IMR-90 (cell line): ENCODE data around the gene CD151. TPM values are rescaled to one million over a fixed set of nuclear protein-coding genes. Genes with fewer than 3 reads are reported as not detected.

ENCODE experiments used
- ATAC-seq: fragments of 200-7000 bp; cut with Tn5 transposase; 2 replicates; pipeline ENCODE4 v1.9.1; 2020; ENCODE audit warnings: low read depth, mild to moderate bottlenecking, moderate library complexity
- BruUV-seq: library from RNA; stranded (reverse); fragments of 400-500 nt; replicated peaks from 2 replicates; lab custom pipeline; 2021; lab: Mats Ljungman, UMichigan
- CTCF ChIA-PET: fragments of 300-600 bp; formaldehyde crosslinking; extraction: SDS; loops from one replicate; lab custom pipeline; 2021; ENCODE audit warnings: antibody characterized with exemption; lab: Yijun Ruan, JAX
- POLR2A ChIA-PET: fragments of 300-600 bp; sonication (Branson Sonifier 250); formaldehyde crosslinking; loops from one replicate; lab custom pipeline; 2022; ENCODE audit warnings: antibody characterized with exemption; ENCODE audit not compliant: unreplicated experiment; lab: Charles Lee
- DNase-seq: peaks from one replicate; pipeline ENCODE4 v3.0.0; 2013
- H2AFZ ChIP-seq: replicated peaks from 2 replicates; pipeline ENCODE3; 2013; ENCODE audit warnings: low read length, mild to moderate bottlenecking; ENCODE audit not compliant: poor library complexity
- H2AK5ac ChIP-seq: 2 replicates; pipeline ENCODE4 v1.6.1; 2013; ENCODE audit warnings: low read depth, low read length, inconsistent platforms
- H2AK9ac ChIP-seq: replicated peaks from 2 replicates; pipeline ENCODE3; 2013; ENCODE audit warnings: mild to moderate bottlenecking, low read depth, low read length, moderate library complexity; ENCODE audit not compliant: poor library complexity
- H2BK120ac ChIP-seq: 2 replicates; pipeline ENCODE4 v1.6.1; 2013; ENCODE audit warnings: low read depth, low read length, inconsistent platforms
- H2BK15ac ChIP-seq: 3 replicates; pipeline ENCODE4 v1.6.1; 2013; ENCODE audit warnings: low read depth, low read length, inconsistent platforms
- H2BK20ac ChIP-seq: 2 replicates; pipeline ENCODE4 v1.6.1; 2013; ENCODE audit warnings: low read depth, mild to moderate bottlenecking, inconsistent platforms, low read length, moderate library complexity
- H2BK5ac ChIP-seq: 2 replicates; pipeline ENCODE4 v1.6.1; 2013; ENCODE audit warnings: mild to moderate bottlenecking, low read depth, low read length, inconsistent platforms; ENCODE audit not compliant: poor library complexity, severe bottlenecking
- H3K14ac ChIP-seq: replicated peaks from 2 replicates; pipeline ENCODE4 v1.6.1; 2013; ENCODE audit warnings: low read depth, low read length, inconsistent platforms
- H3K18ac ChIP-seq: 2 replicates; pipeline ENCODE4 v1.6.1; 2013; ENCODE audit warnings: low read depth, low read length, control low read depth
- H3K23ac ChIP-seq: 2 replicates; pipeline ENCODE4 v1.6.1; 2013; ENCODE audit warnings: low read depth, low read length, inconsistent platforms
- H3K27ac ChIP-seq: 2 replicates; pipeline ENCODE4 v1.5.1; 2013; ENCODE audit warnings: mild to moderate bottlenecking, control low read depth, low read length; ENCODE audit not compliant: insufficient read depth
- H3K27me3 ChIP-seq: 2 replicates; pipeline ENCODE4 v1.6.1; 2013; ENCODE audit warnings: low read length; ENCODE audit not compliant: control insufficient read depth, insufficient read depth
- H3K36me3 ChIP-seq: 2 replicates; pipeline ENCODE4 v1.6.1; 2013; ENCODE audit warnings: low read length, mixed read lengths; ENCODE audit not compliant: control insufficient read depth, insufficient read depth
- H3K4ac ChIP-seq: 2 replicates; pipeline ENCODE4 v1.6.1; 2013; ENCODE audit warnings: low read depth, low read length, inconsistent platforms
- H3K4me1 ChIP-seq: 2 replicates; pipeline ENCODE4 v1.6.1; 2013; ENCODE audit warnings: low read length, mixed read lengths; ENCODE audit not compliant: control insufficient read depth, insufficient read depth
- H3K4me2 ChIP-seq: 2 replicates; pipeline ENCODE4 v1.6.1; 2013; ENCODE audit warnings: low read depth, mild to moderate bottlenecking, control low read depth, low read length, moderate library complexity
- H3K4me3 ChIP-seq: 2 replicates; pipeline ENCODE4 v1.5.1; 2013; ENCODE audit warnings: low read depth, mild to moderate bottlenecking, control low read depth, low read length, moderate library complexity; ENCODE audit not compliant: insufficient read depth
- H3K56ac ChIP-seq: 2 replicates; pipeline ENCODE4 v1.6.1; 2013; ENCODE audit warnings: low read length, inconsistent platforms; ENCODE audit not compliant: insufficient read depth; ENCODE audit errors: extremely low read depth
- H3K79me1 ChIP-seq, 2 experiments: 2 replicates each; pipeline ENCODE4 v1.6.1; 2013; ENCODE audit warnings: low read length in 2 of 2, inconsistent platforms in 1 of 2, low read depth in 1 of 2
- H3K9ac ChIP-seq: 2 replicates; pipeline ENCODE4 v1.6.1; 2013; ENCODE audit warnings: low read depth, low read length, control low read depth
- H3K9me1 ChIP-seq: 2 replicates; pipeline ENCODE4 v1.6.1; 2013; ENCODE audit warnings: low read length, inconsistent platforms; ENCODE audit not compliant: insufficient read depth
- H3K9me3 ChIP-seq: 2 replicates; pipeline ENCODE4 v1.6.1; 2013; ENCODE audit warnings: low read length; ENCODE audit not compliant: control insufficient read depth, insufficient read depth
- H4K20me1 ChIP-seq: 2 replicates; pipeline ENCODE4 v1.6.1; 2013; ENCODE audit warnings: low read length, inconsistent platforms; ENCODE audit not compliant: insufficient read depth
- H4K5ac ChIP-seq: 2 replicates; pipeline ENCODE4 v1.6.1; 2013; ENCODE audit warnings: mild to moderate bottlenecking, low read depth, low read length, control low read depth
- H4K8ac ChIP-seq, 2 experiments: 2 replicates each; pipeline ENCODE4 v1.6.1; 2013; ENCODE audit warnings: low read depth in 2 of 2, low read length in 2 of 2, control low read depth in 1 of 2, inconsistent platforms in 1 of 2
- H4K91ac ChIP-seq: 2 replicates; pipeline ENCODE4 v1.6.1; 2013; ENCODE audit warnings: low read depth, low read length, inconsistent platforms; ENCODE audit not compliant: insufficient read depth
- CHD1 ChIP-seq: IDR thresholded peaks from 2 replicates; pipeline ENCODE4 v1.6.1; 2012; ENCODE audit warnings: low read depth, low read length, improper control_type of control experiment
- ELK1 ChIP-seq: fragments of 150-350 bp; IDR thresholded peaks from 2 replicates; pipeline ENCODE4 v1.6.1; 2016; ENCODE audit warnings: low read depth, mild to moderate bottlenecking, low read length, moderate library complexity, borderline replicate concordance
- FOS ChIP-seq: fragments of 150-350 bp; IDR thresholded peaks from 2 replicates; pipeline ENCODE4 v1.6.1; 2016; ENCODE audit warnings: low read depth, low read length
- MXI1 ChIP-seq: IDR thresholded peaks from 2 replicates; pipeline ENCODE4 v1.6.1; 2012; ENCODE audit warnings: low read depth, mild to moderate bottlenecking, low read length, moderate library complexity, borderline replicate concordance
- POLR2A ChIP-seq: IDR thresholded peaks from 2 replicates; pipeline ENCODE4 v1.6.1; 2012; ENCODE audit warnings: mild to moderate bottlenecking, low read depth, low read length
- WGBS, 2 experiments: methylation state at CpG; one replicate each; pipeline versions ENCODE4 v1.1.5 to v1.1.7; 2013; ENCODE audit warnings: missing lambda C conversion rate in 2 of 2; ENCODE audit not compliant: insufficient read length in 1 of 2; ENCODE audit errors: extremely low coverage in 2 of 2; 5-methylcytosine and 5-hydroxymethylcytosine counted together
- dilution Hi-C: fragments of 300-500 bp; cut with HindIII; formaldehyde crosslinking; loops from one replicate; pipeline ENCODE4 v1.14.3; 2018; ENCODE audit warnings: low sequenced_read_pairs; ENCODE audit not compliant: unreplicated experiment
- in situ Hi-C: fragments of 300-500 bp; cut with MboI; formaldehyde crosslinking; loops from 3 replicates; pipeline ENCODE4 v1.14.3; 2019; ENCODE audit warnings: low sequenced_read_pairs, inconsistent platforms, mixed read lengths
- intact Hi-C: fragments of 100-400 bp; cut with micrococcal nuclease; formaldehyde crosslinking; loops from 2 replicates; pipeline ENCODE4 v1.10.0; 2022
- microRNA-seq, 2 experiments: library from miRNA; stranded (forward) in 1 of 2; unstranded in 1 of 2; fragments of 10-50 nt in 1 of 2; fragments of <30 nt in 1 of 2; gene quantifications in 1 of 2; microRNA quantifications in 1 of 2; one replicate each; pipeline versions ENCODE3 to v1.1.0; 2013 to 2020; ENCODE audit not compliant: insufficient read depth in 1 of 2, insufficient read length in 1 of 2, unreplicated experiment in 1 of 2
- polyA plus RNA-seq, 3 experiments: library from polyadenylated mRNA; depleted of rRNA; stranded (reverse); fragments of >200 nt; gene quantifications; 2 replicates each; pipeline ENCODE4 v1.2.3, GENCODE V29; 2012; ENCODE audit warnings: low replicate concordance in 1 of 3
- small RNA-seq, 5 experiments: library from RNA; depleted of rRNA; stranded (forward); fragments of <200 nt; gene quantifications; one replicate each; pipeline ENCODE3, GENCODE V24; 2012
- total RNA-seq: library from RNA; depleted of rRNA; stranded (reverse); fragments of >200 nt; gene quantifications from 2 replicates; pipeline ENCODE4 v1.2.3, GENCODE V29; 2012; rRNA removed

CD151 gene
- total and polyA plus RNA-seq, 2 of the 4 experiments (the other 2 are of a cell fraction): 1,150 to 1,267 TPM

GRCh38 chr11:887589-887988, 54.8 kb downstream of the CD151 start:
- no peak overlapping the region for H3K4ac ChIP-seq
- H3K27me3 ChIP-seq: no peaks in the 10 kb centered on the region

More at GRCh38 chr11:887589-887988, 54.8 kb downstream of the CD151 start:
- TF ChIP-seq CHD1: no peak
- no peak for TF ChIP-seq ELK1
- no peak for TF ChIP-seq POLR2A
- TF ChIP-seq MXI1: no peak
- TF ChIP-seq FOS: no peak
- no peak overlapping the region for H3K14ac ChIP-seq
- H2BK120ac ChIP-seq: no peak overlapping the region
- peak overlapping the region; percentile 28 for H2AK9ac ChIP-seq
- no peak overlapping the region for H4K8ac ChIP-seq
- no peak overlapping the region for H4K91ac ChIP-seq
- H3K4me2 ChIP-seq: no peak overlapping the region
- H4K5ac ChIP-seq: no peak overlapping the region
- CTCF ChIA-PET: no interaction called here
- no peaks in the 10 kb centered on the region for H3K79me1 ChIP-seq
- H3K36me3 ChIP-seq: peaks cover 28% of the 10 kb centered on the region
- H3K56ac ChIP-seq: no peak overlapping the region
- H4K20me1 ChIP-seq: no peaks in the 10 kb centered on the region; the same call in 1 of the 2 replicates
- H3K27ac ChIP-seq: no peak overlapping the region
- intact Hi-C loops: no loop called here
- no peak overlapping the region for H3K4me3 ChIP-seq
- no peak overlapping the region for H2BK15ac ChIP-seq
- no peak for ATAC-seq
- POLR2A ChIA-PET: no interaction called here
- H3K9me1 ChIP-seq: no peaks in the 10 kb centered on the region
- H2BK5ac ChIP-seq: no peak overlapping the region
- H3K4me1 ChIP-seq: peaks cover 2% of the 10 kb centered on the region; the same call in 1 of the 2 replicates
- H2BK20ac ChIP-seq: no peak overlapping the region
- no peak overlapping the region for H3K18ac ChIP-seq
- WGBS, 2 experiments: 93% methylated on average over 14 of the region's 14 CpGs; no CpG with 5 or more reads in 1 of the 2 experiments
- H3K23ac ChIP-seq: no peak overlapping the region
- H3K9me3 ChIP-seq: no peaks in the 10 kb centered on the region
- no peak for DNase-seq
- in situ Hi-C loops: no loop called here
- no TSS peak for BruUV-seq
- dilution Hi-C loops: no loop called here
- no peak overlapping the region for H2AK5ac ChIP-seq
- H3K9ac ChIP-seq: no peak overlapping the region
- no peak overlapping the region for H2AFZ ChIP-seq

Small RNAs within 50 kb of the gene (microRNA-seq; reads per million reads assigned to microRNA genes)
- gene SNORA52 (ENCODE audit: insufficient read depth, insufficient read length): not detected

Small RNAs within 50 kb of the gene (small RNA-seq; reads per million reads assigned to genes)
- gene SNORA52: 0 reads per million in 5 experiments

Other genes with a start within 250 kb of the CD151 start
- gene IRF7, start 217.0 kb upstream of the CD151 start, total RNA-seq: 1.4 and 1.6 TPM in 2 replicates
- 4.5 and 5.8 TPM in 2 replicates for gene IRF7, start 217.0 kb upstream of the CD151 start, polyA plus RNA-seq (2012; rRNA removed)
- not detected in 2 replicates for gene CDHR5, start 208.0 kb upstream of the CD151 start, total RNA-seq
- gene CDHR5, start 208.0 kb upstream of the CD151 start, polyA plus RNA-seq (2012; rRNA removed): not detected in 2 replicates
- gene SCT, start 205.8 kb upstream of the CD151 start, total RNA-seq: not detected in 2 replicates
- gene SCT, start 205.8 kb upstream of the CD151 start, polyA plus RNA-seq (2012; rRNA removed): not detected in 2 replicates
- not detected in 2 replicates for gene DRD4, start 195.7 kb upstream of the CD151 start, total RNA-seq
- not detected in 2 replicates for gene DRD4, start 195.7 kb upstream of the CD151 start, polyA plus RNA-seq (2012; rRNA removed)
- 21.7 and 22.9 TPM in 2 replicates for gene DEAF1, start 137.7 kb upstream of the CD151 start, total RNA-seq
- 31.6 and 35.8 TPM in 2 replicates for gene DEAF1, start 137.7 kb upstream of the CD151 start, polyA plus RNA-seq (2012; rRNA removed)
- gene TMEM80, start 137.1 kb upstream of the CD151 start, total RNA-seq: 5.0 and 5.6 TPM in 2 replicates
- gene TMEM80, start 137.1 kb upstream of the CD151 start, polyA plus RNA-seq (2012; rRNA removed): 21.2 and 21.7 TPM in 2 replicates
- 12.2 and 17.2 TPM in 2 replicates for gene EPS8L2, start 126.7 kb upstream of the CD151 start, total RNA-seq
- gene EPS8L2, start 126.7 kb upstream of the CD151 start, polyA plus RNA-seq (2012; rRNA removed): 38.7 and 39.4 TPM in 2 replicates
- gene TALDO1, start 85.5 kb upstream of the CD151 start, total RNA-seq: 147 and 156 TPM in 2 replicates
- 210 and 228 TPM in 2 replicates for gene TALDO1, start 85.5 kb upstream of the CD151 start, polyA plus RNA-seq (2012; rRNA removed)
- gene GATD1, start 55.5 kb upstream of the CD151 start, total RNA-seq: 3.0 and 4.2 TPM in 2 replicates
- gene GATD1, start 55.5 kb upstream of the CD151 start, polyA plus RNA-seq (2012; rRNA removed): 48.1 and 52.5 TPM in 2 replicates
- 0.83 and 0.90 TPM in 2 replicates for gene CEND1, start 42.9 kb upstream of the CD151 start, total RNA-seq
- gene CEND1, start 42.9 kb upstream of the CD151 start, polyA plus RNA-seq (2012; rRNA removed): 4.0 and 5.0 TPM in 2 replicates
- 7.2 and 8.2 TPM in 2 replicates for gene SLC25A22, start 34.7 kb upstream of the CD151 start, total RNA-seq
- gene SLC25A22, start 34.7 kb upstream of the CD151 start, polyA plus RNA-seq (2012; rRNA removed): 41.3 and 48.8 TPM in 2 replicates
- 0.56 and 1.3 TPM in 2 replicates for gene PIDD1, start 27.7 kb upstream of the CD151 start, total RNA-seq
- 16.4 and 20.3 TPM in 2 replicates for gene PIDD1, start 27.7 kb upstream of the CD151 start, polyA plus RNA-seq (2012; rRNA removed)
- 59.9 and 95.0 TPM in 2 replicates for gene RPLP2, start 23.0 kb upstream of the CD151 start, total RNA-seq
- gene RPLP2, start 23.0 kb upstream of the CD151 start, polyA plus RNA-seq (2012; rRNA removed): 1,851 and 1,897 TPM in 2 replicates
- gene PNPLA2, start 14.0 kb upstream of the CD151 start, total RNA-seq: 7.0 and 7.2 TPM in 2 replicates
- gene PNPLA2, start 14.0 kb upstream of the CD151 start, polyA plus RNA-seq (2012; rRNA removed): 94.3 and 109 TPM in 2 replicates
- gene CRACR2B, start 5.0 kb upstream of the CD151 start, total RNA-seq: 0.28 and 0.54 TPM in 2 replicates
- gene CRACR2B, start 5.0 kb upstream of the CD151 start, polyA plus RNA-seq (2012; rRNA removed): 2.5 and 3.2 TPM in 2 replicates
- 44.4 and 123 TPM in 2 replicates for gene POLR2L, start 9.6 kb downstream of the CD151 start, total RNA-seq
- gene POLR2L, start 9.6 kb downstream of the CD151 start, polyA plus RNA-seq (2012; rRNA removed): 416 and 907 TPM in 2 replicates
- gene TSPAN4, start 9.9 kb downstream of the CD151 start, total RNA-seq: 143 and 161 TPM in 2 replicates
- gene TSPAN4, start 9.9 kb downstream of the CD151 start, polyA plus RNA-seq (2012; rRNA removed): 293 and 327 TPM in 2 replicates
- gene CHID1, start 77.9 kb downstream of the CD151 start, total RNA-seq: 30.3 and 34.2 TPM in 2 replicates
- gene CHID1, start 77.9 kb downstream of the CD151 start, polyA plus RNA-seq (2012; rRNA removed): 121 and 140 TPM in 2 replicates
- gene AP2A2, start 92.9 kb downstream of the CD151 start, total RNA-seq: 19.9 and 20.3 TPM in 2 replicates
- 49.0 and 53.6 TPM in 2 replicates for gene AP2A2, start 92.9 kb downstream of the CD151 start, polyA plus RNA-seq (2012; rRNA removed)
- gene MUC6, start 203.8 kb downstream of the CD151 start, total RNA-seq: not detected in 2 replicates
- gene MUC6, start 203.8 kb downstream of the CD151 start, polyA plus RNA-seq (2012; rRNA removed): not detected in 2 replicates
- not detected in 2 replicates for gene MUC2, start 241.9 kb downstream of the CD151 start, total RNA-seq
- not detected in 2 replicates for gene MUC2, start 241.9 kb downstream of the CD151 start, polyA plus RNA-seq (2012; rRNA removed)